GM12864 (cell line): Measurements from ENCODE around the gene FBXO34.

ENCODE experiments used
- DNase-seq: peaks from one replicate; pipeline ENCODE4 v3.0.0-alpha.2; 2011; ENCODE audit warnings: low read depth
- H3K4me3 ChIP-seq: 2 replicates; pipeline ENCODE4 v1.5.1; 2011; ENCODE audit warnings: mild to moderate bottlenecking, low read depth, low read length, control low read depth
- CTCF ChIP-seq: IDR thresholded peaks from 2 replicates; pipeline ENCODE4 v1.5.1; 2011; ENCODE audit warnings: low read depth, mild to moderate bottlenecking, moderate library complexity, low read length, control low read depth, inconsistent platforms; ENCODE audit errors: missing control alignments

Gene FBXO34

GRCh38 chr14:55270832-55271571 is at the start of gene FBXO34:
Gene FBXO34 (plus strand): TSS chr14:55271421. CDS start chr14:55350391, 78,970 bp downstream.
- peak within 1 kb of the TSS; percentile 91 for H3K4me3 ChIP-seq
- peak; percentile 94 for TF ChIP-seq CTCF
- DNase-seq: peak; percentile 88

GRCh38 chr14:55221968-55222367 is 49.3 kb upstream of the FBXO34 start:
- H3K4me3 ChIP-seq: no peak overlapping the region
- DNase-seq: no peak
- TF ChIP-seq CTCF: no peak

- no peak for TF ChIP-seq CTCF
- H3K4me3 ChIP-seq: no peak overlapping the region
- no peak for DNase-seq
These were observed 47.9 kb upstream of the FBXO34 start for GRCh38 chr14:55223364-55223763.

GRCh38 chr14:55228261-55228660 is 43.0 kb upstream of the FBXO34 start:
- TF ChIP-seq CTCF: no peak
- H3K4me3 ChIP-seq: no peak overlapping the region
- no peak for DNase-seq

- DNase-seq: no peak
- no peak for TF ChIP-seq CTCF
- no peak overlapping the region for H3K4me3 ChIP-seq
These were observed 37.6 kb upstream of the FBXO34 start for GRCh38 chr14:55233591-55233990.

GRCh38 chr14:55238019-55238680 is 33.1 kb upstream of the FBXO34 start:
- no peak for DNase-seq
- H3K4me3 ChIP-seq: no peak overlapping the region
- no peak for TF ChIP-seq CTCF
